ENCODE results near the gene ANKRD33B. TPM values are rescaled to one million over a fixed set of nuclear protein-coding genes. Genes with fewer than 3 reads are reported as not detected.

Gene ANKRD33B
- total and polyA plus RNA-seq, 2 donors, result 4.5 to 6.8 TPM

GRCh38 chr5:10586555-10586954, 22.7 kb downstream of the ANKRD33B start:
- Histone ChIP-seq H3K27ac (ENCODE audit: low read depth in 1 of 2, low read length in 1 of 2) (no peak overlapping the region), H3K4me1 (ENCODE audit: control insufficient read depth in 2 of 2, insufficient read depth in 2 of 2, low read length in 2 of 2) (peaks cover 11 to 31% of the 10 kb centered on the region in 2 donors), H3K9me3 (ENCODE audit: control insufficient read depth in 2 of 2, insufficient read depth in 1 of 2, low read length in 1 of 2) (no peaks in the 10 kb centered on the region), H3K4me3 (ENCODE audit: low read length in 2 of 2) (no peak overlapping the region), H3K36me3 (ENCODE audit: control insufficient read depth in 2 of 2, insufficient read depth in 2 of 2, low read length in 1 of 2) (no peaks in the 10 kb centered on the region), H3K27me3 (ENCODE audit: control insufficient read depth in 2 of 2, insufficient read depth in 1 of 2, low read length in 1 of 2) (no peaks in the 10 kb centered on the region)
- 99% methylated on average over 1 of the region's 1 CpG for WGBS
- no peak for DNase-seq (ENCODE audit: low read depth in 6 of 9, low spot score in 9 of 9)

GRCh38 chr5:10588109-10588775, 24.4 kb downstream of the ANKRD33B start:
- H3K9me3 ChIP-seq (ENCODE audit: control insufficient read depth in 2 of 2, insufficient read depth in 1 of 2, low read length in 1 of 2), result no peaks in the 10 kb centered on the region
- no peaks in the 10 kb centered on the region for H3K36me3 ChIP-seq (ENCODE audit: control insufficient read depth in 2 of 2, insufficient read depth in 2 of 2, low read length in 1 of 2)
- no peaks in the 10 kb centered on the region for H3K27me3 ChIP-seq (ENCODE audit: control insufficient read depth in 2 of 2, insufficient read depth in 1 of 2, low read length in 1 of 2)
- no peak for DNase-seq (ENCODE audit: low read depth in 6 of 9, low spot score in 9 of 9)
- WGBS, result 84% methylated on average over 8 of the region's 8 CpGs
- H3K4me3 ChIP-seq (ENCODE audit: low read length in 2 of 2), result no peak overlapping the region
- peaks cover 11 to 31% of the 10 kb centered on the region in 2 donors for H3K4me1 ChIP-seq (ENCODE audit: control insufficient read depth in 2 of 2, insufficient read depth in 2 of 2, low read length in 2 of 2)
- no peak overlapping the region for H3K27ac ChIP-seq (ENCODE audit: low read depth in 1 of 2, low read length in 1 of 2)

DNA sequence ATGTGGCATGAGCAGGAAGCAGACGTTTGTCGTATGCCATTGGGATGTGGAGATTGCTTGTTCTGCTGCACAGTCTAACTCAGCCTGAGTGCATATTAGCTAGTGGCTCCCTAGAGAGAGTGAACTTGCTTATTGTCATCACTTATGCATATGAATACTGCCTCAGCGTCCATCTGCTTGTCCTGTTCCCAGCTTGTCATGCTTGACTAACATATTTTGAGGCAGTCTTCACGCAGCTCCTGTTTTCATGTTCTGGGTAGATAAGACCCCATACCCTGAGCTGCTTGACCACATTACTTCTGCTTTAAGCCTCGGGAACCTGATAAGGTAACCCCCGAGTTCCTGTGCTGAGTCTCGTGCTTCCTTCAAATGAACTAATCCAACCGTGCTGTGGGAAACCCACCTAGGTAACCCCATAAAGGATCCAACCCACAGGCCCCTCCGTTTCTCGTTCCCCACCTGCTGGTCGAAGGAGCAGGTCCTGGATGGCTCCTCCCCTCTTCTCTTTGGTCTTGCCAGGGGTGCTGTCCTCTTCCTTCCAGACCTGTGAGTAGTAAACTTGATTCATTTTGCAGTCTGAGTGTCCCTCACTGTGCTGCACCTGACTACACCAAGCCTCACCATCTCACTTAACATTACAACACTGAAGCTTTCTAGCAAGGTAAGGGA, 25.0 kb downstream of the ANKRD33B start:
- DNase-seq (ENCODE audit: low read depth in 6 of 9, low spot score in 9 of 9), result no peak
- Histone ChIP-seq H3K27ac (ENCODE audit: low read depth in 1 of 2, low read length in 1 of 2) (no peak overlapping the region), H3K36me3 (ENCODE audit: control insufficient read depth in 2 of 2, insufficient read depth in 2 of 2, low read length in 1 of 2) (no peaks in the 10 kb centered on the region), H3K9me3 (ENCODE audit: control insufficient read depth in 2 of 2, insufficient read depth in 1 of 2, low read length in 1 of 2) (no peaks in the 10 kb centered on the region), H3K4me3 (ENCODE audit: low read length in 2 of 2) (no peak overlapping the region), H3K4me1 (ENCODE audit: control insufficient read depth in 2 of 2, insufficient read depth in 2 of 2, low read length in 2 of 2) (peaks cover 11 to 26% of the 10 kb centered on the region in 2 donors), H3K27me3 (ENCODE audit: control insufficient read depth in 2 of 2, insufficient read depth in 1 of 2, low read length in 1 of 2) (no peaks in the 10 kb centered on the region)
- 20% methylated on average over 11 of the region's 11 CpGs for WGBS

GRCh38 chr5:10590226-10590999, 26.5 kb downstream of the ANKRD33B start:
- WGBS, result 89% methylated on average over 13 of the region's 13 CpGs
- H3K27ac ChIP-seq (ENCODE audit: low read depth in 1 of 2, low read length in 1 of 2), result no peak overlapping the region
- no peaks in the 10 kb centered on the region for H3K9me3 ChIP-seq (ENCODE audit: control insufficient read depth in 2 of 2, insufficient read depth in 1 of 2, low read length in 1 of 2)
- H3K4me1 ChIP-seq (ENCODE audit: control insufficient read depth in 2 of 2, insufficient read depth in 2 of 2, low read length in 2 of 2), result peaks cover 3 to 22% of the 10 kb centered on the region in 2 donors
- no peaks in the 10 kb centered on the region for H3K36me3 ChIP-seq (ENCODE audit: control insufficient read depth in 2 of 2, insufficient read depth in 2 of 2, low read length in 1 of 2)
- DNase-seq (ENCODE audit: low read depth in 6 of 9, low spot score in 9 of 9), result no peak
- no peak overlapping the region for H3K4me3 ChIP-seq (ENCODE audit: low read length in 2 of 2)
- H3K27me3 ChIP-seq (ENCODE audit: control insufficient read depth in 2 of 2, insufficient read depth in 1 of 2, low read length in 1 of 2), result no peaks in the 10 kb centered on the region

GRCh38 chr5:10591159-10591558, 27.3 kb downstream of the ANKRD33B start:
- peaks cover 0 to 23% of the 10 kb centered on the region in 2 donors for H3K4me1 ChIP-seq (ENCODE audit: control insufficient read depth in 2 of 2, insufficient read depth in 2 of 2, low read length in 2 of 2)
- no peaks in the 10 kb centered on the region for H3K9me3 ChIP-seq (ENCODE audit: control insufficient read depth in 2 of 2, insufficient read depth in 1 of 2, low read length in 1 of 2)
- DNase-seq (ENCODE audit: low read depth in 6 of 9, low spot score in 9 of 9), result no peak
- H3K4me3 ChIP-seq (ENCODE audit: low read length in 2 of 2), result no peak overlapping the region
- WGBS, result 92% methylated on average over 6 of the region's 6 CpGs
- no peaks in the 10 kb centered on the region for H3K27me3 ChIP-seq (ENCODE audit: control insufficient read depth in 2 of 2, insufficient read depth in 1 of 2, low read length in 1 of 2)
- H3K27ac ChIP-seq (ENCODE audit: low read depth in 1 of 2, low read length in 1 of 2), result no peak overlapping the region
- H3K36me3 ChIP-seq (ENCODE audit: control insufficient read depth in 2 of 2, insufficient read depth in 2 of 2, low read length in 1 of 2), result no peaks in the 10 kb centered on the region

DNA sequence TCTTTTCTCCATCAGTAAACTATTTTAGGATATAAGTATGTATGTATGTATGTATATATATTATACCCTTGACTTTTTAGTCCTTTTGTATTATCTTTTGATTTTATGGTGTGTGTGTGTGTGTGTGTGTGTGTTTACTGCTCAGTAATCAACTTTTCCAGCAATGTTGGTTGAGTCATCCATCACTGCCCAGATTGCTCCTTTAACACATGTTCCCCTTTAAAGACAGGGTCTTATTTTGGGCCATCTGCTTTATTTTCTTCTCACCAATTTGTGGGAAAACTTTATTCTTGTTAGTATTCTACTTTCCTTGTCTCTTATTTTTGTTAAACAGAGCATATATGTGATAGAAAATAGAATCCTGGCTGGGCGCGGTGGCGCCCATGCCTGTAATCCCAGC, 28.1 kb downstream of the ANKRD33B start:
- no peak overlapping the region for H3K27ac ChIP-seq (ENCODE audit: low read depth in 1 of 2, low read length in 1 of 2)
- H3K4me1 ChIP-seq (ENCODE audit: control insufficient read depth in 2 of 2, insufficient read depth in 2 of 2, low read length in 2 of 2), result peaks cover 0 to 23% of the 10 kb centered on the region in 2 donors
- H3K9me3 ChIP-seq (ENCODE audit: control insufficient read depth in 2 of 2, insufficient read depth in 1 of 2, low read length in 1 of 2), result no peaks in the 10 kb centered on the region
- no peaks in the 10 kb centered on the region for H3K36me3 ChIP-seq (ENCODE audit: control insufficient read depth in 2 of 2, insufficient read depth in 2 of 2, low read length in 1 of 2)
- no peaks in the 10 kb centered on the region for H3K27me3 ChIP-seq (ENCODE audit: control insufficient read depth in 2 of 2, insufficient read depth in 1 of 2, low read length in 1 of 2)
- H3K4me3 ChIP-seq (ENCODE audit: low read length in 2 of 2), result no peak overlapping the region
- WGBS, result 100% methylated on average over 3 of the region's 3 CpGs
- no peak for DNase-seq (ENCODE audit: low read depth in 6 of 9, low spot score in 9 of 9)

GRCh38 chr5:10592601-10593000, 28.7 kb downstream of the ANKRD33B start:
- H3K27ac ChIP-seq (ENCODE audit: low read depth in 1 of 2, low read length in 1 of 2), result no peak overlapping the region
- peaks cover 0 to 23% of the 10 kb centered on the region in 2 donors for H3K4me1 ChIP-seq (ENCODE audit: control insufficient read depth in 2 of 2, insufficient read depth in 2 of 2, low read length in 2 of 2)
- no peak for DNase-seq (ENCODE audit: low read depth in 6 of 9, low spot score in 9 of 9)
- no peaks in the 10 kb centered on the region for H3K27me3 ChIP-seq (ENCODE audit: control insufficient read depth in 2 of 2, insufficient read depth in 1 of 2, low read length in 1 of 2)
- no peaks in the 10 kb centered on the region for H3K9me3 ChIP-seq (ENCODE audit: control insufficient read depth in 2 of 2, insufficient read depth in 1 of 2, low read length in 1 of 2)
- no peaks in the 10 kb centered on the region for H3K36me3 ChIP-seq (ENCODE audit: control insufficient read depth in 2 of 2, insufficient read depth in 2 of 2, low read length in 1 of 2)
- H3K4me3 ChIP-seq (ENCODE audit: low read length in 2 of 2), result no peak overlapping the region

DNA sequence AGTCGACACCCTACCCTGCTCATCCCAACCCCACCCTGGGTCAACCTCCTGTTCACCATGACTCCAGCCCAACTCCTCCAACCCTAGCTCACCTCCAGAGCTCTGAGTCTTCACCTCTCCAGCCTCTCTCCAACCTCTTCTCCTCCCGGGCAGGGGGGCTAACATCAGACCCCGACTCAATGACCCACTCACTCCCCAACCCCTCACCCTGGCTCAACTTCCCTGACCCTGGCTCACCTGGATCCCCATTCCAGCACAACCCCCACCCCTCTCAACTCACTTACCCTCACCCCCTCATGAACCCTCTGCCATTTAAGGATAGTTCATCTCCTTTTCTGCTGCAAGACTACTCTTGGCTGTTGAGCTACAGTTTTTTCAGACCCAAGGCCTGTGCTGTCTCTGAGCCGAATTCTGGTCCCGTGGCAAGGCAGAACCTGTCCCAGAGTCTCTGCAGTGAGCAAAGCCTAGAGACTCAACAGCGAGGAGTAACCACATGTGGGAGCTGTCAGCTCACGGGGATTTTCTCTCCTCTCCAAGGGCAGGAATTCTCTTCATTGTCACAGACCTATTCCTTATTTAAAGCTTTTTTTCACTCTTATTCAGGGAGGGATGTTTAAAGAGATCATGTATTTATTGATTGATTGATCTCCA, 29.8 kb downstream of the ANKRD33B start:
- no peak overlapping the region for H3K4me3 ChIP-seq (ENCODE audit: low read length in 2 of 2)
- WGBS, result 82% methylated on average over 7 of the region's 7 CpGs
- no peaks in the 10 kb centered on the region for H3K36me3 ChIP-seq (ENCODE audit: control insufficient read depth in 2 of 2, insufficient read depth in 2 of 2, low read length in 1 of 2)
- DNase-seq (ENCODE audit: low read depth in 6 of 9, low spot score in 9 of 9), result no peak
- H3K27ac ChIP-seq (ENCODE audit: low read depth in 1 of 2, low read length in 1 of 2), result no peak overlapping the region
- peaks cover 0 to 22% of the 10 kb centered on the region in 2 donors for H3K4me1 ChIP-seq (ENCODE audit: control insufficient read depth in 2 of 2, insufficient read depth in 2 of 2, low read length in 2 of 2)
- no peaks in the 10 kb centered on the region for H3K27me3 ChIP-seq (ENCODE audit: control insufficient read depth in 2 of 2, insufficient read depth in 1 of 2, low read length in 1 of 2)
- H3K9me3 ChIP-seq (ENCODE audit: control insufficient read depth in 2 of 2, insufficient read depth in 1 of 2, low read length in 1 of 2), result no peaks in the 10 kb centered on the region
